SIG-M5 treated with dmso at 0.1 percent for 504 hours (cell line): ENCODE results near the gene BRF1.
"Not testable (repeated sequence)": the region's sequence is repeated elsewhere in the genome, so short reads cannot be mapped to it uniquely, and the experiment has no call there.

ENCODE experiments used
- DNase-seq: peaks from one replicate; lab custom pipeline; 2025; ENCODE audit not compliant: unreplicated experiment; lab: John Stamatoyannopoulos, UW

The BRF1 gene

GRCh38 chr14:105332350-105332874 is 31.6 kb upstream of the BRF1 start:
- no peak for DNase-seq

GRCh38 chr14:105331575-105332349 is 31.0 kb upstream of the BRF1 start:
- DNase-seq = no peak

- no peak for DNase-seq
Observed at GRCh38 chr14:105330491-105330895, 29.7 kb upstream of the BRF1 start.

- no peak for DNase-seq
Observed at GRCh38 chr14:105329411-105330150, 28.8 kb upstream of the BRF1 start.

GRCh38 chr14:105328678-105329390 is 28.0 kb upstream of the BRF1 start:
- no peak for DNase-seq

GRCh38 chr14:105328070-105328677 is 27.4 kb upstream of the BRF1 start:
- no peak for DNase-seq

- not testable (repeated sequence) for DNase-seq
Observed at GRCh38 chr14:105327695-105328045, 26.9 kb upstream of the BRF1 start.

- no peak for DNase-seq
Observed at GRCh38 chr14:105326891-105327694, 26.3 kb upstream of the BRF1 start.

- no peak for DNase-seq
Observed at GRCh38 chr14:105326568-105326867, 25.7 kb upstream of the BRF1 start.

GRCh38 chr14:105325716-105326567 is 25.1 kb upstream of the BRF1 start:
- no peak for DNase-seq

GRCh38 chr14:105325303-105325702 is 24.5 kb upstream of the BRF1 start:
- no peak for DNase-seq

- no peak for DNase-seq
Observed at GRCh38 chr14:105324871-105325270, 24.1 kb upstream of the BRF1 start.

GRCh38 chr14:105324080-105324778 is 23.4 kb upstream of the BRF1 start:
- no peak for DNase-seq

- no peak for DNase-seq
Observed at GRCh38 chr14:105323663-105324062, 22.9 kb upstream of the BRF1 start.

- DNase-seq = no peak
Observed at GRCh38 chr14:105322791-105323556, 22.2 kb upstream of the BRF1 start.

GRCh38 chr14:105317546-105317945 is 16.7 kb upstream of the BRF1 start:
- peak; percentile 58 for DNase-seq

GRCh38 chr14:105316968-105317510 is 16.2 kb upstream of the BRF1 start:
- no peak for DNase-seq

- no peak for DNase-seq
Observed at GRCh38 chr14:105316577-105316941, 15.8 kb upstream of the BRF1 start.
